Pancreas (tissue), 10 donors: Measurements from ENCODE around the gene CNNM4. TPM values are rescaled to one million over a fixed set of nuclear protein-coding genes. Genes with fewer than 3 reads are reported as not detected.

Experiments
- ATAC-seq, 4 donors: fragments of 200-7000 bp; cut with Tn5 transposase; one replicate each; pipeline versions ENCODE4 v1.8.0 to v1.9.1; 2020; ENCODE audit warnings: mild to moderate bottlenecking in 4 of 4, moderate library complexity in 4 of 4
- DNase-seq, 6 donors: peaks; one replicate each; pipeline ENCODE4 v3.0.0-alpha.2; 2020
- FAIRE-seq: peaks from 2 replicates; lab custom pipeline; 2012; peaks lifted over from hg19 to GRCh38; lab: Jason Lieb, UNC
- H3K27ac ChIP-seq, 4 donors: fragments of 200-600 bp; sonication (generic); 1 replicate in 3 of 4; 2 replicates in 1 of 4; pipeline versions ENCODE4 v1.5.0 to v1.8.0; 2020
- H3K27me3 ChIP-seq, 4 donors: fragments of 200-600 bp; one replicate each; pipeline ENCODE4 v1.8.0; 2021
- H3K36me3 ChIP-seq, 3 donors: fragments of 200-600 bp; sonication (generic) in 1 of 3; one replicate each; pipeline versions ENCODE4 v1.5.0 to v1.8.0; 2020 to 2021
- H3K4me1 ChIP-seq, 3 donors: fragments of 200-600 bp; one replicate each; pipeline ENCODE4 v1.8.0; 2021
- H3K4me3 ChIP-seq, 4 donors: fragments of 200-600 bp; sonication (generic) in 2 of 4; one replicate each; pipeline versions ENCODE4 v1.5.0 to v1.8.0; 2020 to 2021
- H3K9me3 ChIP-seq, 4 donors: fragments of 200-600 bp; one replicate each; pipeline ENCODE4 v1.8.0; 2021
- WGBS, 2 donors: extraction: QIAGEN DNeasy Blood & Tissue Kit; methylation state at CpG; one replicate each; pipeline ENCODE4 v1.1.7; 2013; 5-methylcytosine and 5-hydroxymethylcytosine counted together
- intact Hi-C, 3 donors: fragments of 100-400 bp; cut with DNase I; formaldehyde crosslinking; loops; one replicate each; pipeline versions ENCODE4 v1.11.1 to v1.14.2; 2022
- polyA plus RNA-seq, 2 donors: library from polyadenylated mRNA; stranded (reverse); fragments of 200-250 nt; gene quantifications; one replicate each; pipeline ENCODE4 v1.2.3, GENCODE V29; 2013
- total RNA-seq, 6 donors: library from RNA; stranded (reverse); fragmentation: NEBNext Ultra II Directional in 4 of 6; extraction: Animal tissue kit (Norgen Biotek cat#: 25700) in 4 of 6; gene quantifications; one replicate each; pipeline versions ENCODE4 v1.2.1 to v1.2.4, GENCODE V29; 2021 to 2023
- TF ChIP-seq, protein P1 (sequence below), 4 donors: fragments of 200-600 bp; sonication (generic) in 3 of 4; IDR thresholded peaks; one replicate each; pipeline versions ENCODE4 v1.5.0 to v1.8.0; 2021; ENCODE audit warnings: antibody characterized with exemption in 4 of 4
- donor health status: healthy with polysubstance abuse.
- donor health status: DM: no; HTN: no; CAD: no; lungs with moderate emphysema.
- donor health status: DM: no; HTN: no; CAD: no.
- donor health status: control.
- donor health status: control.
- donor health status: Bipolar disorder and iron deficiency.
- donor health status: DM: yes; HTN: yes; CAD: no.
- donor health status: DM: no; HTN: no; CAD: no.
- donor health status: DM: no; HTN: no; CAD: no.
- donor health status: DM: yes; HTN: yes; CAD: no.

CNNM4 gene
- total and polyA plus RNA-seq, 8 donors = 3.3 to 6.9 (median 5.5) TPM

DNA sequence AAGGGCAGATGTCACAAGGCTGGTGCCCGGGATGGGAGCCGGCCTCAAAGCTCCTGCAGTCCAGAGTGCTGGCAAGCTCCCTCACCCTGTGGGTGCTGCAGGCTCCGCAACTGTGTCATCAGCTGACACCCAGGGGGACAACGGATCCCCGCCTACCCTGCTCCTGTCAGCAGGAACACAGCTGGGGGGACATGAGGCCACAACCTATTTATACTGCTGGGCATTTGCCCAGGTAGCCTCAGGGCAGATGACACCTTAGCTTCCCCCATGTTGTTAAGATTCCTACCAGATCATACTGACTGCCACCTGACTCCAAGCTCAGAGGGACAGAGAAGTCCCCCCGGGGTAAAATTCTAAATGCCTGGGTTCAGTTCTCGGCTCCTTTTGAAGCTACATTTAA is 81.9 kb downstream of the CNNM4 start:
- intact Hi-C loops = no loop called here
- Histone ChIP-seq H3K27ac (no peak overlapping the region), H3K4me1 (no peaks in the 10 kb centered on the region), H3K27me3 (no peaks in the 10 kb centered on the region), H3K4me3 (no peak overlapping the region), H3K36me3 (peaks cover 0 to 2% (median 0%) of the 10 kb centered on the region in 3 donors), H3K9me3 (no peaks in the 10 kb centered on the region)
- peak in 2 of 4 donors; percentile 37 to 44 for ATAC-seq
- DNase-seq = peak in 1 of 6 donors; percentile 13
- FAIRE-seq = no peak
- WGBS, 2 donors = 76 to 80% methylated on average over 7 of the region's 7 CpGs
- TF ChIP-seq, protein P1, sequence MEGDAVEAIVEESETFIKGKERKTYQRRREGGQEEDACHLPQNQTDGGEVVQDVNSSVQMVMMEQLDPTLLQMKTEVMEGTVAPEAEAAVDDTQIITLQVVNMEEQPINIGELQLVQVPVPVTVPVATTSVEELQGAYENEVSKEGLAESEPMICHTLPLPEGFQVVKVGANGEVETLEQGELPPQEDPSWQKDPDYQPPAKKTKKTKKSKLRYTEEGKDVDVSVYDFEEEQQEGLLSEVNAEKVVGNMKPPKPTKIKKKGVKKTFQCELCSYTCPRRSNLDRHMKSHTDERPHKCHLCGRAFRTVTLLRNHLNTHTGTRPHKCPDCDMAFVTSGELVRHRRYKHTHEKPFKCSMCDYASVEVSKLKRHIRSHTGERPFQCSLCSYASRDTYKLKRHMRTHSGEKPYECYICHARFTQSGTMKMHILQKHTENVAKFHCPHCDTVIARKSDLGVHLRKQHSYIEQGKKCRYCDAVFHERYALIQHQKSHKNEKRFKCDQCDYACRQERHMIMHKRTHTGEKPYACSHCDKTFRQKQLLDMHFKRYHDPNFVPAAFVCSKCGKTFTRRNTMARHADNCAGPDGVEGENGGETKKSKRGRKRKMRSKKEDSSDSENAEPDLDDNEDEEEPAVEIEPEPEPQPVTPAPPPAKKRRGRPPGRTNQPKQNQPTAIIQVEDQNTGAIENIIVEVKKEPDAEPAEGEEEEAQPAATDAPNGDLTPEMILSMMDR (IDR thresholded peaks at IDR 0.05) = no peak

DNA sequence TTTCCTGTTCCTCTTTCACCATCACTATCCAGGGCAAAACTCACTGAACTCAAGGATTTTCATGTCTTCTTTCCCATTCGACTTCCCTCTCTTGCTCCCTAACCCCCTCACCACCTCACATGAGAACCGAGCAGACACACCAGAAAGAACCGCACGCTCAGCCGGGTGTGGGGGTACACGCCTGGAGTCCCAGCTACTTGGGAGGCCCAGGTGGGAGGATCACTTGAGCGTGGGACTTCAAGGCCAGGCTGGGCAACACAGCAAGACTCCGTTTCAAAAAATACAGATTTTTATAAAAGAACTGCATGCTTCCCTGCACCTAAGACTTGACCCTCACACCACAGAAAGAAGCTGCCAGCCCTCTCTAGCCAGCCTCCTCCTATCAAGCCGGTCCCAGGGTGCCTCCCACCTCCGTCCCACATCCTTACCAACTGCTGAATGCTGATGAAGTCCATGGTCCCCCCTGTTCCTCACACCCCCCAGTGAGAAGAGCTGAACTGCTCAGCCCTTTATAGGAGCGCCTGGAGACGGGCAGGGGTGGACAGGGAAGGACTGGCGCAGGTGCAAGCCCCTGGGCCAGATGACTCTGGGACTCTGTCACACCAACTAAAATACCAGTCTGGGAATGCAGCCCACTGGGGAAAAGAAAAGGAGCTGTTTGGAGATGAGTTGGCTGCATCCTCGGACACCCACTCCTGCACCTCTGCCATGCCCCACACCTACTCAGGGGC is 83.0 kb downstream of the CNNM4 start, which contains the start of gene ANKRD23:
Gene ANKRD23 (minus strand): TSS at position 484 of the 731 bp plus-strand sequence. CDS start 29 bp downstream, at position 455.
- peaks cover 0 to 8% (median 0%) of the 10 kb centered on the region in 3 donors for H3K36me3 ChIP-seq
- DNase-seq (no peak), FAIRE-seq (no peak), ATAC-seq (no peak)
- no peak within 1 kb of the TSS for H3K27ac ChIP-seq
- WGBS, 2 donors = 94 to 97% methylated on average over 14 of the region's 14 CpGs
- TF ChIP-seq, protein P1 (IDR thresholded peaks at IDR 0.05) = no peak
- no peak within 1 kb of the TSS for H3K4me3 ChIP-seq
- no peaks in the 10 kb centered on the region for H3K4me1 ChIP-seq
- H3K27me3 ChIP-seq = no peaks in the 10 kb centered on the region
- intact Hi-C loops = no loop called here
- no peaks in the 10 kb centered on the region for H3K9me3 ChIP-seq

DNA sequence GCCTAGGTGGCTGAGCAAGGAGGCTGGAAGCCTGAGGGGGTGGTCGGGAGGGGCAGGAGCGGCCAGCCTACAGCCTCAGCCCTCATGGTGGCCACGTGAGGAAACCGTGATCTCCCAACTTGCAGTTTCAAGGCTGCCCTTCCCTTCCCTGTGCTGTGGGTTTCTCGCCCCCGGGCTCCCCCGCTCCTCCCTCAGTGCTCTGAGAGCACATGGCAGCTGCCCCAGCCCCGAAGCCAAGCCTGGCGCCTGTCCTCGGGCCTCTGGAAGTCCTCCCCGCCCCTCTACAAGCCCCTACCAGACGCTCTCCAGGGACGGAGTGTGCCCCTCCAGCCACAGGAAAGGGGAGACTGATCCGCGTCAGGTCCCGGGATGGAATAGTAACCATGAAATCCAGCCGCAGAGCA is 83.7 kb downstream of the CNNM4 start:
- Histone ChIP-seq H3K9me3 (no peaks in the 10 kb centered on the region), H3K27me3 (no peaks in the 10 kb centered on the region), H3K27ac (no peak overlapping the region), H3K4me3 (no peak overlapping the region), H3K36me3 (peaks cover 0 to 8% (median 0%) of the 10 kb centered on the region in 3 donors), H3K4me1 (no peaks in the 10 kb centered on the region)
- 86 to 90% methylated on average over 16 to 17 of the region's 17 CpGs for WGBS, 2 donors
- TF ChIP-seq, protein P1 (IDR thresholded peaks at IDR 0.05) = no peak
- FAIRE-seq (no peak), DNase-seq (no peak), ATAC-seq (no peak)
- intact Hi-C loops = no loop called here

DNA sequence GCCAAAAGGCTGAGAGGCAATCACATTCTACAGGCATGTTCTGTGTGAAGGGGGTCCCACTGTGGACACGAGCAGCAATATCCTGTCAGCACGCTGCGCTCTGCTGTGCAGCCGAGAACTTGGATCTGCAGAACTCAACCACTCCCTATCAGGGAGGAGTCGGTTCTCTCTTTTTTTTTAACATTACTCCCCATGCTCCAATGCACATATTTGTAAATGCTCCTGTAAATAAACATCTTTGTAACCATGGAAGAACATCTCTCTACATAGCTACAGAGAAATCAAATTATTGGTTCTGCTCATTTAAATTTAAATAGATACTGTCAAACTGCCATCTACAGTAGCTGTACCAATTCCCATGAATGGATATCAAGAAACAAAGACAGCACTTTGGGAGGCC is 86.1 kb downstream of the CNNM4 start:
- H3K27ac ChIP-seq = no peak overlapping the region
- WGBS, 2 donors = 90 to 94% methylated on average over 5 of the region's 5 CpGs
- ATAC-seq = no peak
- no peak overlapping the region for H3K4me3 ChIP-seq
- H3K9me3 ChIP-seq = no peaks in the 10 kb centered on the region
- intact Hi-C loops = no loop called here
- H3K36me3 ChIP-seq = peaks cover 0 to 14% (median 0%) of the 10 kb centered on the region in 3 donors
- H3K4me1 ChIP-seq = no peaks in the 10 kb centered on the region
- no peak for DNase-seq
- no peak for FAIRE-seq
- no peaks in the 10 kb centered on the region for H3K27me3 ChIP-seq
- TF ChIP-seq, protein P1 (IDR thresholded peaks at IDR 0.05) = no peak

DNA sequence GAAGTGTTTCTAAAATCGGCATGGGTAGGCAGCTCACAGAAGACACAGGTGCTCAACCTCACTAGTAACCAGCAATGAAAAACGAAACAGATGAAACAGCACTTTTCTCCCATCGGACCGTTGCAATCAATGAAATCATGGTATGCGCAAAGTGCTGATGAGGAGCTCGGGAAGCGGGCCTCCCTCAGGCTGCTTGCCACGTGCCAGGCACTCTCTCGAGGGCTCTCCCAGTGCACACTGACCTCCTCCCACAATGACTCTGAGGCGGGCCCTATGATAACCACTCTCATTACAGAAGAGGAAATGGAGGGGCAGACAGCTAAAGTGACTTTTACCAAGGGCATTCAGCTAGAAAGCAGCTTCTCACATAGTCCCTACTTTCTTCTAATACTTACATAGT is 86.9 kb downstream of the CNNM4 start:
- ATAC-seq = no peak
- Histone ChIP-seq H3K27ac (no peak overlapping the region), H3K4me1 (no peaks in the 10 kb centered on the region), H3K4me3 (no peak overlapping the region), H3K36me3 (peaks cover 0 to 15% (median 0%) of the 10 kb centered on the region in 3 donors), H3K27me3 (no peaks in the 10 kb centered on the region), H3K9me3 (no peaks in the 10 kb centered on the region)
- FAIRE-seq = no peak
- WGBS, 2 donors = 85 to 90% methylated on average over 10 of the region's 10 CpGs
- TF ChIP-seq, protein P1 (IDR thresholded peaks at IDR 0.05) = no peak
- intact Hi-C loops = no loop called here
- DNase-seq = no peak
